Measurements from ENCODE around the gene ANKMY1. TPM values are rescaled to one million over a fixed set of nuclear protein-coding genes. Genes with fewer than 3 reads are reported as not detected.

ANKMY1 gene
- total RNA-seq, 1 experiment from 2014 or later = 28.3 TPM

GRCh38 chr2:240526521-240526920 lies 31.3 kb downstream of the ANKMY1 start:
- intact Hi-C loops (cut with micrococcal nuclease) = no loop called here
- ATAC-seq = no peak

More at GRCh38 chr2:240526521-240526920, 31.3 kb downstream of the ANKMY1 start:
- no peaks in the 10 kb centered on the region for H4K20me1 ChIP-seq (ENCODE audit: insufficient read depth)
- H3K9ac ChIP-seq (ENCODE audit: low read length) = no peak overlapping the region
- DNase-seq (ENCODE audit: low read depth, low spot score) = no peak
- peaks cover 0 to 45% of the 10 kb centered on the region in 2 experiments; a peak in 1 of 4 replicates for H3K36me3 ChIP-seq (ENCODE audit: control insufficient read depth in 1 of 2, insufficient read depth in 2 of 2, low read length in 2 of 2)
- H3K79me2 ChIP-seq (ENCODE audit: insufficient read depth, low read length) = no peaks in the 10 kb centered on the region; the same call in 1 of the 2 replicates
- peaks cover 24 to 33% of the 10 kb centered on the region in 2 experiments; a peak in 2 of 4 replicates for H3K9me3 ChIP-seq (ENCODE audit: control insufficient read depth in 1 of 2, insufficient read depth in 1 of 2, low read depth in 1 of 2, low read length in 2 of 2)
- no peaks in the 10 kb centered on the region for H3K4me1 ChIP-seq (ENCODE audit: control insufficient read depth in 1 of 2, insufficient read depth in 2 of 2, low read length in 2 of 2)
- ChIA-PET RAD21 (ENCODE audit: low non-redundant PET in 1 of 2, low total read pairs in 2 of 2, uncharacterized antibody in 2 of 2, unreplicated experiment in 2 of 2) (no interaction called here), POLR2A (no interaction called here), CTCF (no interaction called here)
- no peak overlapping the region for H2AFZ ChIP-seq (ENCODE audit: low read depth, low read length, poor library complexity, severe bottlenecking)
- H3K4me2 ChIP-seq (ENCODE audit: low read length) = no peak overlapping the region
- H3K27ac ChIP-seq (ENCODE audit: low read depth, low read length) = no peak overlapping the region
- BruUV-seq (replicated peaks) = no TSS peak
- H3K4me3 ChIP-seq (replicated peaks in 1 of 2; ENCODE audit: low read depth in 1 of 2, low read length in 2 of 2) = no peak overlapping the region
- H3K9me2 ChIP-seq (ENCODE audit: insufficient read depth) = no peaks in the 10 kb centered on the region
- H3K27me3 ChIP-seq (ENCODE audit: insufficient read depth, low read length) = no peaks in the 10 kb centered on the region
- TF ChIP-seq ZNF274 (IDR thresholded peaks at IDR 0.05; ENCODE audit: low read depth, low read length) (no peak), POLR2AphosphoS5 (IDR thresholded peaks at IDR 0.05; ENCODE audit: low read depth, low read length) (no peak), CEBPB (IDR thresholded peaks at IDR 0.05; ENCODE audit: low read depth) (no peak), ZFX (IDR thresholded peaks at IDR 0.05) (no peak), SP1 (IDR thresholded peaks at IDR 0.05; ENCODE audit: low read depth) (no peak), POLR2A (IDR thresholded peaks at IDR 0.05; ENCODE audit: borderline replicate concordance, extremely low read depth, insufficient read depth, insufficient read length) (no peak), EZH2phosphoT487 (IDR thresholded peaks at IDR 0.05; ENCODE audit: borderline replicate concordance) (no peak), ELF1 (IDR thresholded peaks at IDR 0.05; ENCODE audit: borderline replicate concordance, low read depth) (no peak), FOSL1 (IDR thresholded peaks at IDR 0.05; ENCODE audit: low read depth) (no peak), TCF7L2 (IDR thresholded peaks at IDR 0.05; ENCODE audit: borderline replicate concordance, extremely low read depth, insufficient read depth, insufficient read length) (no peak), REST (IDR thresholded peaks at IDR 0.05; ENCODE audit: low read depth) (no peak), SIN3A (IDR thresholded peaks at IDR 0.05; ENCODE audit: low read depth) (no peak), EGR1 (IDR thresholded peaks at IDR 0.05; ENCODE audit: low read depth) (no peak), CBX3 (IDR thresholded peaks at IDR 0.05; ENCODE audit: low read depth) (no peak), MAX (IDR thresholded peaks at IDR 0.05) (no peak), RAD21 (IDR thresholded peaks at IDR 0.05; ENCODE audit: low read depth) (no peak), EZH2 (IDR thresholded peaks at IDR 0.05) (no peak)
- TF ChIP-seq, protein P1, sequence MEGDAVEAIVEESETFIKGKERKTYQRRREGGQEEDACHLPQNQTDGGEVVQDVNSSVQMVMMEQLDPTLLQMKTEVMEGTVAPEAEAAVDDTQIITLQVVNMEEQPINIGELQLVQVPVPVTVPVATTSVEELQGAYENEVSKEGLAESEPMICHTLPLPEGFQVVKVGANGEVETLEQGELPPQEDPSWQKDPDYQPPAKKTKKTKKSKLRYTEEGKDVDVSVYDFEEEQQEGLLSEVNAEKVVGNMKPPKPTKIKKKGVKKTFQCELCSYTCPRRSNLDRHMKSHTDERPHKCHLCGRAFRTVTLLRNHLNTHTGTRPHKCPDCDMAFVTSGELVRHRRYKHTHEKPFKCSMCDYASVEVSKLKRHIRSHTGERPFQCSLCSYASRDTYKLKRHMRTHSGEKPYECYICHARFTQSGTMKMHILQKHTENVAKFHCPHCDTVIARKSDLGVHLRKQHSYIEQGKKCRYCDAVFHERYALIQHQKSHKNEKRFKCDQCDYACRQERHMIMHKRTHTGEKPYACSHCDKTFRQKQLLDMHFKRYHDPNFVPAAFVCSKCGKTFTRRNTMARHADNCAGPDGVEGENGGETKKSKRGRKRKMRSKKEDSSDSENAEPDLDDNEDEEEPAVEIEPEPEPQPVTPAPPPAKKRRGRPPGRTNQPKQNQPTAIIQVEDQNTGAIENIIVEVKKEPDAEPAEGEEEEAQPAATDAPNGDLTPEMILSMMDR (IDR thresholded peaks at IDR 0.05 in 2 of 3, conservative IDR thresholded peaks at IDR 0.05 in 1 of 3; ENCODE audit: borderline replicate concordance in 1 of 3, insufficient read depth in 1 of 3, low read depth in 2 of 3, low read length in 2 of 3) = no peak
- TF ChIP-seq, protein P2, sequence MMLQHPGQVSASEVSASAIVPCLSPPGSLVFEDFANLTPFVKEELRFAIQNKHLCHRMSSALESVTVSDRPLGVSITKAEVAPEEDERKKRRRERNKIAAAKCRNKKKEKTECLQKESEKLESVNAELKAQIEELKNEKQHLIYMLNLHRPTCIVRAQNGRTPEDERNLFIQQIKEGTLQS (IDR thresholded peaks at IDR 0.05) = no peak
- TF ChIP-seq, protein P3, sequence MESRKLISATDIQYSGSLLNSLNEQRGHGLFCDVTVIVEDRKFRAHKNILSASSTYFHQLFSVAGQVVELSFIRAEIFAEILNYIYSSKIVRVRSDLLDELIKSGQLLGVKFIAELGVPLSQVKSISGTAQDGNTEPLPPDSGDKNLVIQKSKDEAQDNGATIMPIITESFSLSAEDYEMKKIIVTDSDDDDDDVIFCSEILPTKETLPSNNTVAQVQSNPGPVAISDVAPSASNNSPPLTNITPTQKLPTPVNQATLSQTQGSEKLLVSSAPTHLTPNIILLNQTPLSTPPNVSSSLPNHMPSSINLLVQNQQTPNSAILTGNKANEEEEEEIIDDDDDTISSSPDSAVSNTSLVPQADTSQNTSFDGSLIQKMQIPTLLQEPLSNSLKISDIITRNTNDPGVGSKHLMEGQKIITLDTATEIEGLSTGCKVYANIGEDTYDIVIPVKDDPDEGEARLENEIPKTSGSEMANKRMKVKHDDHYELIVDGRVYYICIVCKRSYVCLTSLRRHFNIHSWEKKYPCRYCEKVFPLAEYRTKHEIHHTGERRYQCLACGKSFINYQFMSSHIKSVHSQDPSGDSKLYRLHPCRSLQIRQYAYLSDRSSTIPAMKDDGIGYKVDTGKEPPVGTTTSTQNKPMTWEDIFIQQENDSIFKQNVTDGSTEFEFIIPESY (IDR thresholded peaks at IDR 0.05; ENCODE audit: extremely low read depth, insufficient replicate concordance, low read length) = no peak

Data from HCT116 (cell line).